K562 (cell line): ENCODE measurements around the gene CTAG2. TPM values are rescaled to one million over a fixed set of nuclear protein-coding genes. Genes with fewer than 3 reads are reported as not detected.

ENCODE experiments used
- ATAC-seq: fragments of 200-7000 bp; cut with Tn5 transposase; 3 replicates; pipeline ENCODE4 v1.9.1; 2020; ENCODE audit warnings: moderate library complexity
- BruUV-seq: library from RNA; stranded (reverse); fragments of 400-500 nt; replicated peaks from 2 replicates; lab custom pipeline; 2021; lab: Mats Ljungman, UMichigan
- CTCF ChIA-PET: fragments of 300-600 bp; formaldehyde crosslinking; extraction: SDS; loops from one replicate; lab custom pipeline; 2021; ENCODE audit warnings: low intra/inter-chr PET ratio; lab: Yijun Ruan, JAX
- POLR2A ChIA-PET: fragments of 300-600, 350-650 bp; sonication (Branson Sonifier 250); formaldehyde crosslinking; extraction: SDS; loops from one replicate; lab custom pipeline; 2021; ENCODE audit warnings: antibody characterized with exemption, inconsistent platforms; lab: Yijun Ruan, JAX
- DNase-seq, 4 experiments: peaks; one replicate each; pipeline versions ENCODE4 v3.0.0 to v3.0.0-alpha.2; 2011 to 2018; ENCODE audit warnings: low spot score in 3 of 4, mixed read lengths in 3 of 4; ENCODE audit errors: extremely low read depth in 1 of 4
- FAIRE-seq: peaks from 2 replicates; lab custom pipeline; 2011; peaks lifted over from hg19 to GRCh38; lab: Jason Lieb, UNC
- H2AFZ ChIP-seq: 2 replicates; pipeline ENCODE4 v1.6.0; 2011; ENCODE audit warnings: low read depth, low read length, control low read depth, inconsistent platforms
- H3K27ac ChIP-seq: fragments of 200-600 bp; 3 replicates; pipeline ENCODE4 v1.8.0; 2011; ENCODE audit warnings: low read depth, mild to moderate bottlenecking, control low read depth, inconsistent platforms, low read length, moderate library complexity, mixed read lengths; ENCODE audit errors: extremely low read depth
- H3K27me3 ChIP-seq, 2 experiments: fragments of 300-600 bp in 1 of 2; 2 replicates in 1 of 2; 3 replicates in 1 of 2; pipeline versions ENCODE4 v1.6.0 to v1.8.0; 2011; ENCODE audit warnings: inconsistent platforms in 2 of 2, low read length in 2 of 2, mild to moderate bottlenecking in 1 of 2, mixed read lengths in 1 of 2, moderate library complexity in 1 of 2; ENCODE audit not compliant: control insufficient read depth in 2 of 2, insufficient read depth in 2 of 2
- H3K36me3 ChIP-seq: fragments of 300-600 bp; 3 replicates; pipeline ENCODE4 v1.8.0; 2011; ENCODE audit warnings: mild to moderate bottlenecking, low read length, inconsistent platforms; ENCODE audit not compliant: control insufficient read depth, insufficient read depth
- H3K4me1 ChIP-seq, 2 experiments: fragments of 200-600 bp in 1 of 2; replicated peaks in 1 of 2; 2 replicates in 1 of 2; 3 replicates in 1 of 2; pipeline versions ENCODE4 v1.5.1 to v1.8.0; 2011; ENCODE audit warnings: inconsistent platforms in 2 of 2, low read length in 2 of 2, mild to moderate bottlenecking in 1 of 2, mixed read lengths in 1 of 2, moderate library complexity in 1 of 2; ENCODE audit not compliant: control insufficient read depth in 2 of 2, insufficient read depth in 2 of 2
- H3K4me2 ChIP-seq: 2 replicates; pipeline ENCODE4 v1.6.1; 2011; ENCODE audit warnings: low read length, control low read depth, inconsistent platforms, mixed read lengths; ENCODE audit not compliant: insufficient read depth
- H3K4me3 ChIP-seq: fragments of 200-600 bp; sonication (generic), shearing (Covaris generic); 2 replicates; pipeline ENCODE4 v1.5.1; 2016; ENCODE audit warnings: control low read depth, inconsistent platforms
- H3K79me2 ChIP-seq: fragments of 200-600 bp; 3 replicates; pipeline ENCODE4 v1.8.0; 2011; ENCODE audit warnings: low read length, inconsistent platforms; ENCODE audit not compliant: control insufficient read depth, insufficient read depth
- H3K9ac ChIP-seq, 2 experiments: 2 replicates each; pipeline versions ENCODE4 v1.6.0 to v1.6.1; 2011; ENCODE audit warnings: low read depth in 2 of 2, low read length in 2 of 2, control low read depth in 1 of 2, inconsistent platforms in 1 of 2, mild to moderate bottlenecking in 1 of 2, mixed read lengths in 1 of 2; ENCODE audit not compliant: insufficient read depth in 1 of 2
- H3K9me1 ChIP-seq: one replicate; pipeline ENCODE4 v1.6.0; 2011; ENCODE audit warnings: inconsistent platforms, mild to moderate bottlenecking, low read length, moderate library complexity; ENCODE audit not compliant: control insufficient read depth, insufficient read depth
- H3K9me3 ChIP-seq: replicated peaks from 2 replicates; pipeline ENCODE4 v1.5.1; 2011; ENCODE audit warnings: low read depth, low read length, inconsistent platforms; ENCODE audit not compliant: control insufficient read depth, insufficient read depth
- H4K20me1 ChIP-seq: replicated peaks from 2 replicates; pipeline ENCODE4 v1.6.1; 2011; ENCODE audit warnings: low read length, inconsistent platforms, mixed read lengths; ENCODE audit not compliant: control insufficient read depth, insufficient read depth
- ATF7 ChIP-seq: fragments of 450-650 bp; IDR thresholded peaks from 2 replicates; pipeline ENCODE4 v1.7.1; 2014; ENCODE audit warnings: mild to moderate bottlenecking, moderate library complexity
- ILK ChIP-seq: fragments of 450-650 bp; IDR thresholded peaks from 2 replicates; pipeline ENCODE4 v1.6.1; 2016; ENCODE audit warnings: missing genetic modification characterization, low read depth, mild to moderate bottlenecking, missing compliant biosample characterization, moderate library complexity, borderline replicate concordance
- NR0B1 ChIP-seq: fragments of 450-650 bp; IDR thresholded peaks from one replicate; pipeline ENCODE4 v1.6.1; 2018; ENCODE audit warnings: mild to moderate bottlenecking, moderate library complexity; ENCODE audit not compliant: partially characterized antibody
- NUFIP1 ChIP-seq: fragments of 450-650 bp; IDR thresholded peaks from 2 replicates; pipeline ENCODE4 v1.6.1; 2018; ENCODE audit not compliant: partially characterized antibody
- STAT5B ChIP-seq: fragments of 250-450 bp; sonication (Bioruptor Pico); IDR thresholded peaks from 2 replicates; pipeline ENCODE4 v1.8.0; 2021; ENCODE audit warnings: mild to moderate bottlenecking, inconsistent platforms
- ZNF347 ChIP-seq: fragments of 450-650 bp; formaldehyde crosslinking; IDR thresholded peaks from 2 replicates; pipeline ENCODE4 v1.4.0; 2020; ENCODE audit warnings: low read depth, mild to moderate bottlenecking, moderate library complexity
- WGBS: fragments of 100-300 bp; shearing (Covaris generic); methylation state at CpG from one replicate; pipeline ENCODE4 v1.1.6; 2016; ENCODE audit warnings: low coverage, mixed read lengths; ENCODE audit not compliant: insufficient coverage; ENCODE audit errors: missing lambda C conversion rate; 5-methylcytosine and 5-hydroxymethylcytosine counted together
- in situ Hi-C: fragments of 300-500 bp; cut with MboI; formaldehyde crosslinking; loops from 4 replicates; pipeline ENCODE4 v1.15.0; 2018; ENCODE audit warnings: inconsistent platforms, mixed read lengths
- intact Hi-C: fragments of 100-400 bp; cut with micrococcal nuclease; formaldehyde crosslinking; loops from 2 replicates; pipeline ENCODE4 v1.14.2; 2022
- polyA plus RNA-seq, 8 experiments: library from polyadenylated mRNA; depleted of rRNA in 4 of 8; stranded (reverse) in 5 of 8; unstranded in 3 of 8; fragments of >200 nt; fragmentation: Nextera tagmentation in 2 of 8; fragmentation: Illumina TruSeq in 1 of 8; extraction: Ambion mirVana in 2 of 8; extraction: Trizol in 1 of 8; gene quantifications; 2 replicates each; pipeline versions ENCODE4 v1.2.1 to v1.2.3, GENCODE V29; 2011 to 2014; ENCODE audit warnings: inconsistent platforms in 1 of 8, missing spikeins in 1 of 8
- total RNA-seq, 7 experiments: library from RNA; depleted of rRNA in 6 of 7; stranded (reverse); fragments of >200 nt in 6 of 7; fragmentation: Illumina TruSeq in 2 of 7; extraction: Trizol in 2 of 7; gene quantifications; 2 replicates each; pipeline versions ENCODE4 v1.2.1 to v1.2.3, GENCODE V29; 2011 to 2021; ENCODE audit warnings: low replicate concordance in 1 of 7
- TF ChIP-seq, protein P1 (sequence below): fragments of 450-650 bp; IDR thresholded peaks from 2 replicates; pipeline ENCODE4 v1.7.1; 2018; ENCODE audit warnings: mild to moderate bottlenecking, low read depth; ENCODE audit not compliant: partially characterized antibody
- TF ChIP-seq, protein P2 (sequence below), 2 experiments: fragments of 450-650 bp; formaldehyde crosslinking in 1 of 2; IDR thresholded peaks; 2 replicates each; pipeline versions ENCODE4 v1.4.0 to v1.6.1; 2014 to 2020; ENCODE audit warnings: mild to moderate bottlenecking in 2 of 2, borderline replicate concordance in 1 of 2, low read depth in 1 of 2

CTAG2 gene
- total and polyA plus RNA-seq, 9 of the 15 experiments (the other 6 are each of a cell fraction or from before 2014, with no cell fraction given): 1.7 to 63.0 (median 18.8) TPM

- BruUV-seq: no TSS peak
- Histone ChIP-seq H2AFZ (no peak overlapping the region), H4K20me1 (no peaks in the 10 kb centered on the region; the same call in 1 of the 2 replicates), H3K4me1 (peaks cover 0 to 9% of the 10 kb centered on the region in 2 experiments; a peak in 2 of 5 replicates), H3K4me3 (no peak overlapping the region), H3K9ac (no peak overlapping the region; a peak in 1 of 4 replicates), H3K27ac (no peak overlapping the region), H3K27me3 (peaks cover 20 to 55% of the 10 kb centered on the region in 2 experiments; a peak in 4 of 5 replicates), H3K4me2 (no peak overlapping the region), H3K36me3 (no peaks in the 10 kb centered on the region), H3K79me2 (no peaks in the 10 kb centered on the region), H3K9me1 (no peaks in the 10 kb centered on the region), H3K9me3 (no peaks in the 10 kb centered on the region)
- WGBS: 4% methylated on average over 8 of the region's 13 CpGs
- intact Hi-C loops (no loop called here), in situ Hi-C loops (no loop called here)
- CTCF ChIA-PET: no interaction called here
- POLR2A ChIA-PET: no interaction called here
- ATAC-seq: no peak
- no peak for DNase-seq
- no peak for FAIRE-seq
- no peak for TF ChIP-seq ILK (tag)
- TF ChIP-seq, protein P1, sequence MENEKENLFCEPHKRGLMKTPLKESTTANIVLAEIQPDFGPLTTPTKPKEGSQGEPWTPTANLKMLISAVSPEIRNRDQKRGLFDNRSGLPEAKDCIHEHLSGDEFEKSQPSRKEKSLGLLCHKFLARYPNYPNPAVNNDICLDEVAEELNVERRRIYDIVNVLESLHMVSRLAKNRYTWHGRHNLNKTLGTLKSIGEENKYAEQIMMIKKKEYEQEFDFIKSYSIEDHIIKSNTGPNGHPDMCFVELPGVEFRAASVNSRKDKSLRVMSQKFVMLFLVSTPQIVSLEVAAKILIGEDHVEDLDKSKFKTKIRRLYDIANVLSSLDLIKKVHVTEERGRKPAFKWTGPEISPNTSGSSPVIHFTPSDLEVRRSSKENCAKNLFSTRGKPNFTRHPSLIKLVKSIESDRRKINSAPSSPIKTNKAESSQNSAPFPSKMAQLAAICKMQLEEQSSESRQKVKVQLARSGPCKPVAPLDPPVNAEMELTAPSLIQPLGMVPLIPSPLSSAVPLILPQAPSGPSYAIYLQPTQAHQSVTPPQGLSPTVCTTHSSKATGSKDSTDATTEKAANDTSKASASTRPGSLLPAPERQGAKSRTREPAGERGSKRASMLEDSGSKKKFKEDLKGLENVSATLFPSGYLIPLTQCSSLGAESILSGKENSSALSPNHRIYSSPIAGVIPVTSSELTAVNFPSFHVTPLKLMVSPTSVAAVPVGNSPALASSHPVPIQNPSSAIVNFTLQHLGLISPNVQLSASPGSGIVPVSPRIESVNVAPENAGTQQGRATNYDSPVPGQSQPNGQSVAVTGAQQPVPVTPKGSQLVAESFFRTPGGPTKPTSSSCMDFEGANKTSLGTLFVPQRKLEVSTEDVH: no peak
- TF ChIP-seq ATF7: no peak
- no peak for TF ChIP-seq STAT5B (CRISPR knock-in tag)
- no peak for TF ChIP-seq NR0B1
- TF ChIP-seq, protein P2, sequence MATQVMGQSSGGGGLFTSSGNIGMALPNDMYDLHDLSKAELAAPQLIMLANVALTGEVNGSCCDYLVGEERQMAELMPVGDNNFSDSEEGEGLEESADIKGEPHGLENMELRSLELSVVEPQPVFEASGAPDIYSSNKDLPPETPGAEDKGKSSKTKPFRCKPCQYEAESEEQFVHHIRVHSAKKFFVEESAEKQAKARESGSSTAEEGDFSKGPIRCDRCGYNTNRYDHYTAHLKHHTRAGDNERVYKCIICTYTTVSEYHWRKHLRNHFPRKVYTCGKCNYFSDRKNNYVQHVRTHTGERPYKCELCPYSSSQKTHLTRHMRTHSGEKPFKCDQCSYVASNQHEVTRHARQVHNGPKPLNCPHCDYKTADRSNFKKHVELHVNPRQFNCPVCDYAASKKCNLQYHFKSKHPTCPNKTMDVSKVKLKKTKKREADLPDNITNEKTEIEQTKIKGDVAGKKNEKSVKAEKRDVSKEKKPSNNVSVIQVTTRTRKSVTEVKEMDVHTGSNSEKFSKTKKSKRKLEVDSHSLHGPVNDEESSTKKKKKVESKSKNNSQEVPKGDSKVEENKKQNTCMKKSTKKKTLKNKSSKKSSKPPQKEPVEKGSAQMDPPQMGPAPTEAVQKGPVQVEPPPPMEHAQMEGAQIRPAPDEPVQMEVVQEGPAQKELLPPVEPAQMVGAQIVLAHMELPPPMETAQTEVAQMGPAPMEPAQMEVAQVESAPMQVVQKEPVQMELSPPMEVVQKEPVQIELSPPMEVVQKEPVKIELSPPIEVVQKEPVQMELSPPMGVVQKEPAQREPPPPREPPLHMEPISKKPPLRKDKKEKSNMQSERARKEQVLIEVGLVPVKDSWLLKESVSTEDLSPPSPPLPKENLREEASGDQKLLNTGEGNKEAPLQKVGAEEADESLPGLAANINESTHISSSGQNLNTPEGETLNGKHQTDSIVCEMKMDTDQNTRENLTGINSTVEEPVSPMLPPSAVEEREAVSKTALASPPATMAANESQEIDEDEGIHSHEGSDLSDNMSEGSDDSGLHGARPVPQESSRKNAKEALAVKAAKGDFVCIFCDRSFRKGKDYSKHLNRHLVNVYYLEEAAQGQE (IDR thresholded peaks at IDR 0.05; ENCODE audit: borderline replicate concordance): no peak
- TF ChIP-seq, protein P2 (CRISPR knock-in tag; IDR thresholded peaks at IDR 0.05; ENCODE audit: low read depth): no peak
- no peak for TF ChIP-seq ZNF347 (CRISPR knock-in tag)
- no peak for TF ChIP-seq NUFIP1
These were observed 51.2 kb downstream of the CTAG2 start for GRCh38 chrX:154602226-154602625.
